ENCODE results near the gene MAMSTR.

Gene MAMSTR

DNA sequence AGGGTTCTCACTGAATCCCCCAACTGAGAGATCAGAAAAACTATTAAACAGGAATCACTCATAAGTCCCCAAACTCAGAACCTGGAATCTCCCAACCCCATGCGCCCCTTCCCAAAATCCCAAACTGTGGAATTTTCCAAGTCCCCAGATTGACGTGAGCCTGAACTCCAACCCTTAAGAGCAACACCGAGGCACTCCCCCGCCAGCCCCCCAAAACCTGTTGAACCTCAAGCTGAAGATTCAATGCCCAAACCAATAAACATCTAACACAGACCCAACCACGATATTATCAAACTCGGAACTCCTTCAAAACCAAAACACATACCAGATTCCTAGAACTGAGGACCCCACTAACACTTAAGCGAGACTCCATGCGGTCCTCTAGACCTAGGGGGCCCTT lies 26.6 kb upstream of the MAMSTR start:
- no peak for DNase-seq (ENCODE audit: low spot score)

DNA sequence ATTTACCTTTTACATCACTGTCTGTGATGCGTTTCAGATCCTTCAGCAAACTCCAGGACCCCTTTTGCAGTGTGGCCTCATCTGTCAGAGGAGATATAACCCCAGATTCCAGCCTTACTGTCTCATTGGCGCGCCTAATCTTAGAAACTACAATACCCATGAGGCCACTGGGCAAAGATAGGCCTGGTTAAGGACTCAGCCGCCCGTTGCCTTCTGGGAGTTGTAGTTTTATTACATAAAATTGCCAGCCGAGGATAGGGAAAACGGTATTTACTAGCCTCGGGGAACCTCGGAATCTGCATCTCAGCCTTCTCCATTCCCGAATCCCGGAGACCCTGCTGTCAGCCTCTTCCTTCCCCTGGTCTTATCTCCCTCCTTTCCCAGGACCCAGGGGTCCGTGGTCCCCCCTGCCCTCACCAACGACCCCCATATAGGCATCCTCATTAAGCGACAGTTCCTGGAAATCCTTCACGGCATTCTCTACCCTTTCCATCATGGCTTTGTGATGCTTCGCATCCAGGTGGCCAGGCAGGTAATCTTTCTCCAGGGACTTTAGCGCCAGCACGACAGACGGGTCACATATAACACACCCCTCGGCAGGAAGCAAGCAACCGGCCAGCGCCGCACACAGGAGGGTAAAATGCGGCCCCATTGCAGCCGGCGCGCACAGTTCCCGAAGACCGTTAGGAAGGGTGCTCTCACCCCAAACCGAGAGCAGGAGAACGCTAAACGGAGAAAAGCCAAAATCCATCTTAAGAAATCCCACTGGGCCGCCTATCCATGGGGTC lies 25.9 kb upstream of the MAMSTR start:
- DNase-seq (ENCODE audit: low spot score): peak; percentile 89

DNA sequence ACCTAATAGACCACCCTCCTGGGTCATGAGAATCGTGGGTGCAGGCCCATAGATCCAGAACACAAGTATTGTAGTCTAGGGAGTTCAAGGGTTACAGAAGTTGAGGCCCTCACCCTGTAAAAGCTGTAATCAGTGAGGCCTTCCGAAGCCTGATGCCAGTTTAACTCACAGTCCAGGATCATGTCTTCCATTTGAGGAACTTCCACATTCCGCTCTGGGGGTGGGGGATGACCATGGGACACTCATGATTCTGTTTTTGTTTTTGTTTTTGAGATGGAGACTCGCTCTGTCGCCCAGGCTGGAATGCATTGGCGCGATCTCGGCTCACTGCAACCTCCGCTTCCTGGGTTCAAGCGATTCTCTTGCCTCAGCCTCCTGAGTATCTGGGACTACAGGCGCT lies 22.6 kb upstream of the MAMSTR start:
- DNase-seq (ENCODE audit: low spot score): no peak

DNA sequence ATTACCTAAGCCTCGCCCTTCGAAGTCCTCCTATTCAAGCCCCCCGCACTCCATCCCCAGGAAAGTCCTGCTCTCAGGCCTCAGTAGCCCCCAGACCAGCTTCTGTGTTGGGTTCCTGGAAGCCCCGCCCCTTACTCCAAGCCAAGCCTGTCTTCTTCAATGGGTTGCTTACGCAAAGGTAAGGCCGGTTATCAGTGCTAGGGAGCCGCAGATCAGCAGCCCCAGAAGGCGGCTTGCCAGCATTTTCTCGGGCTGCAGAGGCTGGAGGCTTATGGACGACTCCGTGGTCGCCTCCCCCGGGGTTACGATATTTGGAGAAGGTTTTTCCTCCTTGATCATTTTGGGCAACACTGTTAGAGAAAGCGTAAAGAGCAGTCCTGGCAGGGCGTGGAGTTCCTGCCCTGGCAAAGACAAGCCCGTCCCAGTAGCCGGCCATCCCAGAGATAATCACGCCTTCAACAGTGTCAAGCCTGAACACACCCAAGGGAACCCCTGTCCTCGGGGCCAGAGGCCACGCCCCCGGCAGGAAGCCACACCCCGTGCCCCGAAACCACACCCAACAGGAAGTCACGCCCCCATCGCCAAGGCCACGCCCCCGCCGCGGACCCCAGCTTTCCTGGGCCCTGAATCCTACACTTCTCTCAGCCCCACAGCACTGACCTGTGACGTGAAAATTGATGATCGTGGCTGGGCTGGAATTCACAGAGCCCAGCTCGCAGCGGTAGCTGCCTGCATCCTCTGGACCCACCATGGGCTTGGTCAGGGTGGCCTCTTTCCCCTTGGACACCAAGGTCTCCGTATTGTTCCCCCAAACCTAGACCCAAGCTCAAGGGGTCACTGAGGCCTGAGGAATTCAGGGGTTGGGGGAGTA lies 21.8 kb upstream of the MAMSTR start:
- peak; percentile 81 for DNase-seq (ENCODE audit: low spot score)

GRCh38 chr19:48740164-48740972 lies 20.8 kb upstream of the MAMSTR start, which contains the start of gene RASIP1:
Gene RASIP1 (minus strand): TSS chr19:48740610. CDS start chr19:48740282, 328 bp downstream.
- no peak for DNase-seq (ENCODE audit: low spot score)

GRCh38 chr19:48739404-48740163 lies 20.1 kb upstream of the MAMSTR start:
- DNase-seq (ENCODE audit: low spot score): no peak

GRCh38 chr19:48738557-48739403 lies 19.3 kb upstream of the MAMSTR start:
- peak; percentile 88 for DNase-seq (ENCODE audit: low spot score)

DNA sequence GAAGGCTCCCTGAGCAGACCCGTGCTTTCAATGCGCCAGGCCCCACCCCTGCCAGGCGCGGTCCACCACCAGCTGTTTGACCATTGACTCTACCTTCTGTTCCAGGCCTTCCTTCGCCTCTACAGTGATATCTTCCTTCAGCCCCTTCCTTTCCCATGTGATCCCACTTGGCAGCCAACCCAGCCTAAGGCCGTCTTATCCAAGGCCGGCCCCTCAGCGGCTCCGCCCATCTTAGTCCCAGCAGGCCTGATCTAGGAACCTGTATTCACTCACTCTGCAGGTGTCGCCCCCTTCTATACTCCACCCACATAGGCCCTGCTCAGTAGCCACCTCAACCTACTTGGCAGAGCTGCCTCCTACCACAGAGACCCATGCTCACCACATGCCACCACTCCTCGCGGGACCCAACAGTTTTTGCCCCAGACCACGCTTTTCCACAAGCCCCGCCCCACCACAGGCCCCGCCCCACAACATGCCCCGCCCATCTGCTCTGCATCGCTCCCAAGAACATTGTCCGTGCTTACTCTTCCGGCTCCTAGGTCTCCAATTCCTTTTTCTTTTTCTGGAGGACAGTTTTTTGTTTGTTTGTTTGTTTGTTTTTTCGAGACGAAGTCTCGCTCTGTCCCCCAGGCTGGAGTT lies 18.0 kb upstream of the MAMSTR start:
- no peak for DNase-seq (ENCODE audit: low spot score)

DNA sequence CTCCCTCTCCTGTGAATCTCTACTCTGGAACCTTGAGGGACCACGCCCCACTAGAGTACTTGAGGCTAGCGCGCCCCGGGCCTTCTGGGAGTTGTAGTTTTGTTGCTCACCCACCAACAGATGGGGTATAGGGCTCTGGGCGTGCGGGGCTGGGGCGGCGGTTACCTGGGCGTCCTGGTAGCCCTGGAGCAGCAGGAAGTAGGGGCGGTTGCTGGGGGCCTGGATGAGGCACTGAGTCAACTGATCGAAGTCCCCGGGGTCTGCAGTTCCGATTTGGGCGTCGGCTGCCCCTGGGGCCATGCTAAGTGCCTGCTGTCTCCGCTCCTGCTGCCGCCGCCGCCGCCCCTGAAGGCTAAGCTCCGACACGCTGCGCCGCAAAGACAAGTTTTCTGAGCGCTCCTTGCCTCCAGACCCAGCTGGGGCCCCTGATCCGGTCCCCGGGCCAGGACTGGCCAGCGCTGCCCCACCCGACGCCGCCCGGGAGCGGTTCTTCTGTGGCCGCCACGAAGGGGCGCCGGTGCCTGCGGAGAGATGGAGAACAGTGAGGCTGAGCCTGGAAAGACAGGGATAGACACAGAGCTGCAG lies 15.6 kb upstream of the MAMSTR start:
- no peak for DNase-seq (ENCODE audit: low spot score)

DNA sequence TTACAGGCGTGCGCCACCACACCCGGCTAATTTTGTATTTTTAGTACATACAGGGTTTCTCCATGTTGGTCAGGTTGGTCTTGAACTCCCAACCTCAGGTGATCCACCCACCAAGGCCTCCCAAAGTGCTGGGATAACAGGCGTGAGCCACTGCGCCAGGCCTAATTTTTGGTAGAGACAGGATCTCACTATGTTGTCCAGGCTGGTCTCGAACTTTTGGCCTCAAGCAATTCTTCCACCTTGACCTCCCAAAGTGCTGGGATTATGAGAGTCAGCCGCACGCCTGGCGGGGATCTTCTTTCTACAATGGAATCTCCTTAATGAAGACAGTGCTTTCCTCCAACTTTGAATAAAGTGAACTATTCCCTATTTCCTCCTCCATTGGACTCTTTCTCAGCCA lies 15.1 kb upstream of the MAMSTR start:
- DNase-seq (ENCODE audit: low spot score): no peak

DNA sequence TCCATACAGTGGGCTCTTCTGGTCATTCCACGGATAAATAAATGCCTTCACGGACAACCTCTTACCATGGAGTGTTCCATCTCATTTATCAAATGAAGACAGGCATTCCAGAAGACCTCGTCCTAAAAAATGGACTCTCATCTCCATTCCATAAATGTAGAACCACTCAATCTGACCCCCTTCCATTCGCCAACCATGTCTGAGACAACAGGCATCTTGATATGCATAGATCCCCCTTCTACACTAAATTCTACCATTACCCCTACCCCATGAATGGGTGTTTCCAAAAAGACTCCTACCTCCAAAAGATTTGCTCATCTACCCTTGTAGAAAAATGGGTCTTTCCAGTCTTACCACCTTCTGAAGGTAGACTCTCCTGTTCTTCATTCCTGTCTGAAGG lies 11.9 kb upstream of the MAMSTR start:
- DNase-seq (ENCODE audit: low spot score): no peak

- no peak for DNase-seq (ENCODE audit: low spot score)
Observed at GRCh38 chr19:48728911-48729664, 9.6 kb upstream of the MAMSTR start.

- DNase-seq (ENCODE audit: low spot score): no peak
Observed at GRCh38 chr19:48726556-48726955, 7.0 kb upstream of the MAMSTR start.

- peak; percentile 62 for DNase-seq (ENCODE audit: low spot score)
Observed at GRCh38 chr19:48724796-48725753, 5.5 kb upstream of the MAMSTR start.

DNA sequence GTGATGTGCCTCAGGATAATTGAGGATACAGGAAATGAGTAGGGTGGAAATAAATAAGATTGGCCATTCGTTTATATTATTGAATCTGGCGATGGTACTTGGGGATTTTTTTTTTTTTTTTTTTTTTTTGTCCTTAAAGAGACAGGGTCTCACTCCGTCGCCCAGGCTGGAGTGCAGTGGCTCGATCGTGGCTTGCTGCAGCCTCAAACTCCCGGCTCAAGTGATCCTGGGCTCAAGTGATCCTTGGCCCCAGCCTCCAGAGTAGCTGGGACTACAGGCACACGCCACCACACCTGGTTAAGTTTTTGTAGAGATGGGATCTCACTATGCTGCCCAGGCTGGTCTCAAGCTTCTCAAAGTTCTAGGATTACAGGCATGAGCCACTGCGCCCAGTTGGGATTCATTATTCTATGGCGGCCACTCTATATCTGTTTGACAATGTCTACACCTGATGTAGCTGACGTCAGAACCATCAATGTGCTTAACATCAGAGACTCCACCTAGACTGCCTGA lies 2.7 kb upstream of the MAMSTR start:
- DNase-seq (ENCODE audit: low spot score): no peak

GRCh38 chr19:48720613-48721296 lies 1.2 kb upstream of the MAMSTR start:
- DNase-seq (ENCODE audit: low spot score): peak; percentile 97

GRCh38 chr19:48720251-48720612 lies 707 bp upstream of the MAMSTR start:
- DNase-seq (ENCODE audit: low spot score): no peak

All from hematopoietic multipotent progenitor cell treated with erythropoietin and hydrocortisone succinate and interleukin-3 and kit ligand, for 15 days (in vitro differentiated cells).